ENCODE data around the gene FEM1A. TPM values are rescaled to one million over a fixed set of nuclear protein-coding genes. Genes with fewer than 3 reads are reported as not detected.
"Not testable (repeated sequence)": the region's sequence is repeated elsewhere in the genome, so short reads cannot be mapped to it uniquely, and the experiment has no call there.

The FEM1A gene
- total RNA-seq, 2 experiments from 2014 or later = 11.5 to 16.8 TPM

- DNase-seq (peak; percentile 75), ATAC-seq (peak; percentile 90)
- H3K4me3 Mint-ChIP-seq = no peak overlapping the region
- no peaks in the 10 kb centered on the region for H3K9me3 Mint-ChIP-seq (ENCODE audit: low read depth)
- peaks cover 37% of the 10 kb centered on the region for H3K27me3 Mint-ChIP-seq
- peaks cover 7% of the 10 kb centered on the region for H3K4me1 Mint-ChIP-seq
- CTCF ChIA-PET = interaction anchor here (1.6 kb wide), 1 partner anchor 13 kb away, joined by 4 read pairs; no protein-coding TSS in a partner anchor
- H3K36me3 Mint-ChIP-seq = no peaks in the 10 kb centered on the region
- no peak overlapping the region for H3K27ac Mint-ChIP-seq
Observed at GRCh38 chr19:4759388-4760284, 31.9 kb upstream of the FEM1A start.

GRCh38 chr19:4760285-4760650, 31.3 kb upstream of the FEM1A start:
- H3K27ac Mint-ChIP-seq = no peak overlapping the region
- ATAC-seq = no peak
- H3K4me1 Mint-ChIP-seq = peaks cover 7% of the 10 kb centered on the region

GRCh38 chr19:4763021-4763420, 28.5 kb upstream of the FEM1A start:
- CTCF ChIA-PET = no interaction called here
- DNase-seq (no peak), ATAC-seq (no peak)
- Mint-ChIP-seq H3K36me3 (no peaks in the 10 kb centered on the region), H3K27me3 (peaks cover 38% of the 10 kb centered on the region), H3K4me3 (no peak overlapping the region), H3K4me1 (peaks cover 7% of the 10 kb centered on the region), H3K27ac (no peak overlapping the region), H3K9me3 (ENCODE audit: low read depth) (no peaks in the 10 kb centered on the region)

More at GRCh38 chr19:4760285-4760650, 31.3 kb upstream of the FEM1A start:
- Mint-ChIP-seq H3K4me3 (peak overlapping the region; percentile 30), H3K9me3 (ENCODE audit: low read depth) (no peaks in the 10 kb centered on the region), H3K27me3 (peaks cover 40% of the 10 kb centered on the region), H3K36me3 (no peaks in the 10 kb centered on the region)
- no peak for DNase-seq
- CTCF ChIA-PET = interaction anchor here (1.0 kb wide), 1 partner anchor 31 kb away, joined by 3 read pairs; the partner anchor contains the start of gene FEM1A

- Mint-ChIP-seq H3K9me3 (ENCODE audit: low read depth) (no peaks in the 10 kb centered on the region), H3K36me3 (no peaks in the 10 kb centered on the region), H3K27ac (no peak overlapping the region), H3K4me3 (no peak overlapping the region), H3K27me3 (peaks cover 35% of the 10 kb centered on the region), H3K4me1 (peaks cover 5% of the 10 kb centered on the region)
- ATAC-seq (no peak), DNase-seq (no peak)
- CTCF ChIA-PET = interaction anchor here (0.9 kb wide), 1 partner anchor 29 kb away, joined by 3 read pairs; no protein-coding TSS in a partner anchor
Observed at GRCh38 chr19:4764393-4764660, 27.2 kb upstream of the FEM1A start.

GRCh38 chr19:4768934-4769777, 22.4 kb upstream of the FEM1A start:
- Mint-ChIP-seq H3K27ac (no peak overlapping the region), H3K9me3 (ENCODE audit: low read depth) (no peaks in the 10 kb centered on the region), H3K4me3 (no peak overlapping the region), H3K36me3 (no peaks in the 10 kb centered on the region), H3K27me3 (peaks cover 15% of the 10 kb centered on the region), H3K4me1 (no peaks in the 10 kb centered on the region)
- ATAC-seq = peak; percentile 63
- peak; percentile 87 for DNase-seq
- CTCF ChIA-PET = interaction anchor here (1.3 to 1.7 kb wide), 2 partner anchors 22 to 36 kb away, joined by 5 read pairs; partner anchors contain the start of gene FEM1A

GRCh38 chr19:4772566-4772965, 19.0 kb upstream of the FEM1A start:
- Mint-ChIP-seq H3K27ac (no peak overlapping the region), H3K36me3 (no peaks in the 10 kb centered on the region), H3K4me1 (no peaks in the 10 kb centered on the region), H3K4me3 (no peak overlapping the region), H3K9me3 (ENCODE audit: low read depth) (no peaks in the 10 kb centered on the region), H3K27me3 (peaks cover 8% of the 10 kb centered on the region)
- CTCF ChIA-PET = interaction anchor here (1.2 kb wide), 1 partner anchor 32 kb away, joined by 3 read pairs; no protein-coding TSS in a partner anchor
- ATAC-seq = no peak
- DNase-seq = no peak

- CTCF ChIA-PET = no interaction called here
- Mint-ChIP-seq H3K9me3 (ENCODE audit: low read depth) (no peaks in the 10 kb centered on the region), H3K4me1 (no peaks in the 10 kb centered on the region), H3K27ac (no peak overlapping the region), H3K27me3 (peaks cover 8% of the 10 kb centered on the region), H3K4me3 (no peak overlapping the region), H3K36me3 (no peaks in the 10 kb centered on the region)
- DNase-seq (no peak), ATAC-seq (no peak)
Observed at GRCh38 chr19:4773047-4773640, 18.4 kb upstream of the FEM1A start.

GRCh38 chr19:4774136-4774535, 17.4 kb upstream of the FEM1A start:
- Mint-ChIP-seq H3K9me3 (ENCODE audit: low read depth) (no peaks in the 10 kb centered on the region), H3K27me3 (peaks cover 6% of the 10 kb centered on the region), H3K27ac (no peak overlapping the region), H3K4me3 (no peak overlapping the region), H3K36me3 (no peaks in the 10 kb centered on the region), H3K4me1 (no peaks in the 10 kb centered on the region)
- no peak for DNase-seq
- CTCF ChIA-PET = interaction anchor here (1.2 kb wide), 1 partner anchor 17 kb away, joined by 3 read pairs; the partner anchor contains the start of gene FEM1A
- ATAC-seq = no peak

- no peaks in the 10 kb centered on the region for H3K36me3 Mint-ChIP-seq
- CTCF ChIA-PET = interaction anchor here (0.9 kb wide), 1 partner anchor 15 kb away, joined by 3 read pairs; the partner anchor contains the start of gene FEM1A
- H3K27me3 Mint-ChIP-seq = peaks cover 6% of the 10 kb centered on the region
- H3K4me1 Mint-ChIP-seq = no peaks in the 10 kb centered on the region
- no peak overlapping the region for H3K4me3 Mint-ChIP-seq
- H3K9me3 Mint-ChIP-seq (ENCODE audit: low read depth) = no peaks in the 10 kb centered on the region
- DNase-seq (no peak), ATAC-seq (no peak)
- H3K27ac Mint-ChIP-seq = no peak overlapping the region
Observed at GRCh38 chr19:4775627-4776152, 15.8 kb upstream of the FEM1A start.

GRCh38 chr19:4776436-4777211, 14.9 kb upstream of the FEM1A start:
- no peak overlapping the region for H3K27ac Mint-ChIP-seq
- CTCF ChIA-PET = interaction anchor here (0.9 to 1.6 kb wide), 2 partner anchors 15 to 33 kb away, joined by 3 to 5 read pairs; partner anchors contain the start of gene FEM1A

GRCh38 chr19:4778124-4778523, 13.4 kb upstream of the FEM1A start:
- CTCF ChIA-PET = interaction anchor here (1.2 to 1.6 kb wide), 2 partner anchors 31 to 46 kb away, joined by 3 to 5 read pairs; no protein-coding TSS in a partner anchor
- not testable (repeated sequence) for H3K36me3 Mint-ChIP-seq; ATAC-seq; H3K4me3 Mint-ChIP-seq; H3K27me3 Mint-ChIP-seq; H3K27ac Mint-ChIP-seq; H3K9me3 Mint-ChIP-seq (ENCODE audit: low read depth); DNase-seq; H3K4me1 Mint-ChIP-seq

More at GRCh38 chr19:4776436-4777211, 14.9 kb upstream of the FEM1A start:
- no peaks in the 10 kb centered on the region for H3K9me3 Mint-ChIP-seq (ENCODE audit: low read depth)
- DNase-seq (no peak), ATAC-seq (no peak)
- H3K36me3 Mint-ChIP-seq = no peaks in the 10 kb centered on the region
- H3K27me3 Mint-ChIP-seq = peaks cover 8% of the 10 kb centered on the region
- no peaks in the 10 kb centered on the region for H3K4me1 Mint-ChIP-seq
- no peak overlapping the region for H3K4me3 Mint-ChIP-seq

- Mint-ChIP-seq H3K9me3 (ENCODE audit: low read depth) (no peaks in the 10 kb centered on the region), H3K4me3 (no peak overlapping the region), H3K27ac (no peak overlapping the region), H3K36me3 (no peaks in the 10 kb centered on the region), H3K4me1 (no peaks in the 10 kb centered on the region), H3K27me3 (peaks cover 6% of the 10 kb centered on the region)
- DNase-seq (no peak), ATAC-seq (no peak)
- CTCF ChIA-PET = no interaction called here
Observed at GRCh38 chr19:4780860-4781259, 10.7 kb upstream of the FEM1A start.

Data from activated CD8-positive, alpha-beta memory T cell treated with anti-CD3 and anti-CD28 coated beads, Interleukin-2, amount 10 ng/mL, durations not matched to agents 7 days and 5 days (primary cell).